PC-3 (cell line): ENCODE measurements around the gene TIGIT. TPM values are rescaled to one million over a fixed set of nuclear protein-coding genes. Genes with fewer than 3 reads are reported as not detected.

Experiments used
- ATAC-seq: fragments of 200-7000 bp; cut with Tn5 transposase; 2 replicates; pipeline ENCODE4 v1.9.1; 2020; ENCODE audit warnings: mild to moderate bottlenecking, moderate library complexity
- BruUV-seq: library from RNA; stranded (reverse); fragments of 400-500 nt; replicated peaks from 2 replicates; lab custom pipeline; 2021; lab: Mats Ljungman, UMichigan
- CTCF ChIA-PET: fragments of 300-600 bp; sonication (Branson Sonifier 250); formaldehyde crosslinking; loops from one replicate; lab custom pipeline; 2022; ENCODE audit warnings: antibody characterized with exemption; lab: Charles Lee
- POLR2A ChIA-PET: fragments of 300-600 bp; sonication (Branson Sonifier 250); formaldehyde crosslinking; loops from one replicate; lab custom pipeline; 2022; ENCODE audit warnings: antibody characterized with exemption; ENCODE audit not compliant: unreplicated experiment; lab: Charles Lee
- DNase-seq: peaks from one replicate; pipeline ENCODE4 v3.0.0-alpha.2; 2015
- H2AFZ ChIP-seq: fragments of 300-600 bp; sonication (generic); 2 replicates; pipeline ENCODE4 v1.6.0; 2016; ENCODE audit warnings: antibody characterized with exemption, low read length
- H3F3A ChIP-seq: fragments of 300-600 bp; sonication (generic); one replicate; pipeline ENCODE4 v1.6.0; 2017; ENCODE audit warnings: antibody characterized with exemption, low read length, control low read depth, mild to moderate bottlenecking; ENCODE audit not compliant: unreplicated experiment
- H3K27ac ChIP-seq: fragments of 300-600 bp; sonication (generic); 2 replicates; pipeline ENCODE4 v1.5.1; 2016; ENCODE audit warnings: mild to moderate bottlenecking, low read length
- H3K27me3 ChIP-seq: fragments of 300-600 bp; sonication (generic); 2 replicates; pipeline ENCODE4 v1.6.1; 2016; ENCODE audit warnings: low read length, mixed read lengths
- H3K36me3 ChIP-seq: fragments of 300-600 bp; sonication (generic); 2 replicates; pipeline ENCODE4 v1.6.1; 2016; ENCODE audit warnings: low read depth, mixed run types, low read length, mixed read lengths
- H3K4me1 ChIP-seq: fragments of 300-600 bp; sonication (generic); 2 replicates; pipeline ENCODE4 v1.5.1; 2016; ENCODE audit warnings: low read length; ENCODE audit not compliant: insufficient read depth
- H3K4me2 ChIP-seq: fragments of 300-600 bp; sonication (generic); 2 replicates; pipeline ENCODE4 v1.6.0; 2016; ENCODE audit warnings: low read length
- H3K4me3 ChIP-seq: fragments of 300-600 bp; sonication (generic); 2 replicates; pipeline ENCODE4 v1.5.1; 2016; ENCODE audit warnings: mild to moderate bottlenecking, low read length, mixed read lengths
- H3K79me2 ChIP-seq: fragments of 300-600 bp; sonication (generic); 2 replicates; pipeline ENCODE4 v1.6.1; 2017; ENCODE audit warnings: low read length, mixed read lengths
- H3K9ac ChIP-seq: fragments of 300-600 bp; sonication (generic); 2 replicates; pipeline ENCODE4 v1.6.0; 2016; ENCODE audit warnings: mild to moderate bottlenecking, low read length
- H3K9me2 ChIP-seq: fragments of 300-600 bp; sonication (generic); replicated peaks from 2 replicates; pipeline ENCODE4 v1.6.1; 2016; ENCODE audit warnings: mixed run types, low read length, mixed read lengths
- H3K9me3 ChIP-seq: fragments of 300-600 bp; sonication (generic); 2 replicates; pipeline ENCODE4 v1.6.1; 2016; ENCODE audit warnings: low read length, mixed read lengths
- H4K20me1 ChIP-seq: fragments of 300-600 bp; sonication (generic); 2 replicates; pipeline ENCODE4 v1.6.1; 2016; ENCODE audit warnings: low read length, mixed read lengths
- EZH2 ChIP-seq: fragments of 300-600 bp; sonication (generic); IDR thresholded peaks from one replicate; pipeline ENCODE4 v1.6.1; 2017; ENCODE audit warnings: antibody characterized with exemption, mild to moderate bottlenecking, low read length; ENCODE audit not compliant: unreplicated experiment
- EZH2phosphoT487 ChIP-seq: fragments of 300-600 bp; sonication (generic); IDR thresholded peaks from 2 replicates; pipeline ENCODE4 v1.6.1; 2018; ENCODE audit warnings: mild to moderate bottlenecking, antibody characterized with exemption, low read length, borderline replicate concordance
- intact Hi-C: fragments of 100-400 bp; cut with micrococcal nuclease; formaldehyde crosslinking; loops from 2 replicates; pipeline ENCODE4 v1.9.0; 2023
- total RNA-seq: library from RNA; depleted of rRNA; stranded (reverse); fragments of >200 nt; gene quantifications from 2 replicates; pipeline ENCODE4 v1.2.3, GENCODE V29; 2014
- TF ChIP-seq, protein P1 (sequence below): fragments of 300-600 bp; sonication (generic); conservative IDR thresholded peaks from 2 replicates; pipeline ENCODE4 v1.5.1; 2017; ENCODE audit warnings: antibody characterized with exemption, low read depth, mild to moderate bottlenecking, low read length

Gene TIGIT
- total RNA-seq, 1 experiment from 2014 or later = not detected

GRCh38 chr3:114331710-114332109 is 37.9 kb downstream of the TIGIT start:
- Histone ChIP-seq H3K36me3 (no peaks in the 10 kb centered on the region), H3K4me2 (no peak overlapping the region), H3K27ac (no peak overlapping the region), H3K9me3 (no peaks in the 10 kb centered on the region), H4K20me1 (no peaks in the 10 kb centered on the region), H3K4me1 (no peaks in the 10 kb centered on the region), H2AFZ (no peak overlapping the region), H3K79me2 (no peaks in the 10 kb centered on the region), H3K9ac (no peak overlapping the region), H3F3A (no peaks in the 10 kb centered on the region), H3K9me2 (no peaks in the 10 kb centered on the region), H3K4me3 (no peak overlapping the region), H3K27me3 (0 out of 2 replicates have a peak, but pooled peaks cover 2% of the 10 kb centered on the region)
- DNase-seq (no peak), ATAC-seq (no peak)
- TF ChIP-seq, protein P1, sequence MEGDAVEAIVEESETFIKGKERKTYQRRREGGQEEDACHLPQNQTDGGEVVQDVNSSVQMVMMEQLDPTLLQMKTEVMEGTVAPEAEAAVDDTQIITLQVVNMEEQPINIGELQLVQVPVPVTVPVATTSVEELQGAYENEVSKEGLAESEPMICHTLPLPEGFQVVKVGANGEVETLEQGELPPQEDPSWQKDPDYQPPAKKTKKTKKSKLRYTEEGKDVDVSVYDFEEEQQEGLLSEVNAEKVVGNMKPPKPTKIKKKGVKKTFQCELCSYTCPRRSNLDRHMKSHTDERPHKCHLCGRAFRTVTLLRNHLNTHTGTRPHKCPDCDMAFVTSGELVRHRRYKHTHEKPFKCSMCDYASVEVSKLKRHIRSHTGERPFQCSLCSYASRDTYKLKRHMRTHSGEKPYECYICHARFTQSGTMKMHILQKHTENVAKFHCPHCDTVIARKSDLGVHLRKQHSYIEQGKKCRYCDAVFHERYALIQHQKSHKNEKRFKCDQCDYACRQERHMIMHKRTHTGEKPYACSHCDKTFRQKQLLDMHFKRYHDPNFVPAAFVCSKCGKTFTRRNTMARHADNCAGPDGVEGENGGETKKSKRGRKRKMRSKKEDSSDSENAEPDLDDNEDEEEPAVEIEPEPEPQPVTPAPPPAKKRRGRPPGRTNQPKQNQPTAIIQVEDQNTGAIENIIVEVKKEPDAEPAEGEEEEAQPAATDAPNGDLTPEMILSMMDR = no peak
- TF ChIP-seq EZH2 (no peak), EZH2phosphoT487 (no peak)
- ChIA-PET POLR2A (no interaction called here), CTCF (no interaction called here)
- BruUV-seq = no TSS peak
- intact Hi-C loops = no loop called here

DNA sequence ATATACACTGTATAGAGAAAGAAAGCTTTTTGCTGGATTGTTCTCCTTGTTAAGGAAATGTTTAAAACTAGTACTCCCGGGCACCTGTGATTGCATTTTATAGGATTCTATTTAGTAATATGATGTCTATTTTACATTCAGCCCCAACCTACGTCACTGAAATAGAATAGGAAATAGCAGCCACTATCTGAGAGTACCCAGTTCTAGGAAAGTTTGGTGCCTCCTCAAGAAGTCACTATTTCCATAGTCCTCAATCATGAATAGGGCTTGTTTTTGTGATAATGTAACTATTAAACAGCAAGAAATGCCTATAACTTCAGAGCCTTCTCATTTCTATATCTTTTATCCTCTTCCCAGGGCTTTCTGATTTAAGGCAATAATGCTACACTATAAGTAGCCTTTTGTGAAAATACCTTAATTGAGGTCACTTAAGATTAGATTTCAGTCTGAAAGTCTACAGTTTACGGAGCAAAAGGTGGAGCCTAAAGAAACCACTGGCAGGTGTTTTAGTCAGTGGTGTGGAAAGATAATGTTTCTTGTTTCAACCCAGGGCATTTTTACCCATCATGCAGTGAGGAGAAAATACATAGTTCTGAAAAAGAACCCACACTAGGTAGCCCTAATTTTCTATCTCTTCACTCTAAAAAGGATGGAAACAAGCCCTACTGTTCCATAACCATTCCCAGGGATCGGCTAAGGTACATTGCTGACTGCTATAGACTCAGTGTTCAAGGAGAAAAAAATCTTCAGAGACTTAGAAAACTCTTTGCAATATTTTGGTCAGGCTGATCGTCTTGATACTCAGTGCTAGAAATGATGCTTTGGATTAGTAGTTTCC is 38.7 kb downstream of the TIGIT start:
- Histone ChIP-seq H3K9me2 (no peaks in the 10 kb centered on the region), H3K27ac (no peak overlapping the region), H3K27me3 (no peaks in the 10 kb centered on the region)

More for the DNA sequence above, 38.7 kb downstream of the TIGIT start:
- Histone ChIP-seq H3K9ac (no peak overlapping the region), H3K36me3 (no peaks in the 10 kb centered on the region), H3K4me2 (no peak overlapping the region), H3K4me1 (no peaks in the 10 kb centered on the region), H3K9me3 (no peaks in the 10 kb centered on the region), H3K4me3 (no peak overlapping the region), H2AFZ (no peak overlapping the region), H4K20me1 (no peaks in the 10 kb centered on the region), H3K79me2 (no peaks in the 10 kb centered on the region), H3F3A (no peaks in the 10 kb centered on the region)
- no TSS peak for BruUV-seq
- ChIA-PET POLR2A (no interaction called here), CTCF (no interaction called here)
- intact Hi-C loops = no loop called here
- ATAC-seq = no peak
- DNase-seq = no peak
- TF ChIP-seq EZH2 (no peak), EZH2phosphoT487 (no peak)
- TF ChIP-seq, protein P1 = no peak
